WTC11 (cell line): ENCODE measurements around the gene COL3A1.

Experiments used
- CREB1 ChIP-seq: sonication (generic); formaldehyde crosslinking; IDR thresholded peaks from 2 replicates; pipeline ENCODE4 v1.8.0; 2023; ENCODE audit warnings: mild to moderate bottlenecking, missing genetic modification reagents
- FOXK1 ChIP-seq: sonication (generic); formaldehyde crosslinking; IDR thresholded peaks from 2 replicates; pipeline ENCODE4 v1.8.0; 2022; ENCODE audit warnings: mild to moderate bottlenecking, moderate library complexity, missing genetic modification reagents
- JUN ChIP-seq: sonication (generic); formaldehyde crosslinking; IDR thresholded peaks from 2 replicates; pipeline ENCODE4 v1.8.0; 2023; ENCODE audit warnings: mild to moderate bottlenecking, missing genetic modification reagents
- SP1 ChIP-seq: sonication (generic); formaldehyde crosslinking; conservative IDR thresholded peaks from 2 replicates; pipeline ENCODE4 v1.8.1; 2022; ENCODE audit warnings: missing genetic modification reagents
- TCF7 ChIP-seq: sonication (generic); formaldehyde crosslinking; IDR thresholded peaks from 2 replicates; pipeline ENCODE4 v1.8.0; 2022; ENCODE audit warnings: mild to moderate bottlenecking, low read depth, missing genetic modification reagents, moderate library complexity
- ZNF263 ChIP-seq: sonication (generic); formaldehyde crosslinking; IDR thresholded peaks from 2 replicates; pipeline ENCODE4 v1.8.1; 2022; ENCODE audit warnings: low read depth, mild to moderate bottlenecking, moderate library complexity, missing genetic modification reagents
- TF ChIP-seq, protein P1 (sequence below): fragments of 200-600 bp; IDR thresholded peaks from 2 replicates; pipeline ENCODE4 v1.8.0; 2022; ENCODE audit warnings: antibody characterized with exemption
- TF ChIP-seq, protein P2 (sequence below): fragments of 250-450 bp; sonication (Bioruptor Pico); IDR thresholded peaks from 2 replicates; pipeline ENCODE4 v1.9.0; 2021; ENCODE audit warnings: mild to moderate bottlenecking

DNA sequence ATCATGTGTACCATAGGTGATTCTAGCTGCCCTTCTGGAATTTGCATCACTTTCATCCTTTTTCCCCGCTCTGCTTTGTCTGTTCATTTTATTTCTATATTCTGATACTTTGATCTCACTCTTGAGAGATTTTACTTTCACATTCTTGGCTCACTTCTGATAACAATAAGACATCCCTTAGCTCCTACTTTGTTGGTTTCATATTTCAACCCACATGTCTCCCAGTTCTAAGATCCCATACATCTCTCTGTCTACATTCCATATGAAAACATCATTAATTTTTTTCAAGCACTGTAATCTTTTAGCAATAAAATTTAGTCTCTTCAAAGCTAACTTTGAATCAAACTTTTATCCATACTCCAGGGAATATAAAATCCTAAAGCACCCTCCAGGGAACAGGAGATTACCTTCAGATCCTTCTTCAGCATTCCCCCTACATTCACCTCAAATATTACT is 75.6 kb downstream of the COL3A1 start:
- TF ChIP-seq, protein P1, sequence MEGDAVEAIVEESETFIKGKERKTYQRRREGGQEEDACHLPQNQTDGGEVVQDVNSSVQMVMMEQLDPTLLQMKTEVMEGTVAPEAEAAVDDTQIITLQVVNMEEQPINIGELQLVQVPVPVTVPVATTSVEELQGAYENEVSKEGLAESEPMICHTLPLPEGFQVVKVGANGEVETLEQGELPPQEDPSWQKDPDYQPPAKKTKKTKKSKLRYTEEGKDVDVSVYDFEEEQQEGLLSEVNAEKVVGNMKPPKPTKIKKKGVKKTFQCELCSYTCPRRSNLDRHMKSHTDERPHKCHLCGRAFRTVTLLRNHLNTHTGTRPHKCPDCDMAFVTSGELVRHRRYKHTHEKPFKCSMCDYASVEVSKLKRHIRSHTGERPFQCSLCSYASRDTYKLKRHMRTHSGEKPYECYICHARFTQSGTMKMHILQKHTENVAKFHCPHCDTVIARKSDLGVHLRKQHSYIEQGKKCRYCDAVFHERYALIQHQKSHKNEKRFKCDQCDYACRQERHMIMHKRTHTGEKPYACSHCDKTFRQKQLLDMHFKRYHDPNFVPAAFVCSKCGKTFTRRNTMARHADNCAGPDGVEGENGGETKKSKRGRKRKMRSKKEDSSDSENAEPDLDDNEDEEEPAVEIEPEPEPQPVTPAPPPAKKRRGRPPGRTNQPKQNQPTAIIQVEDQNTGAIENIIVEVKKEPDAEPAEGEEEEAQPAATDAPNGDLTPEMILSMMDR, result no peak
- TF ChIP-seq JUN (CRISPR knock-in tag) (no peak), TCF7 (CRISPR knock-in tag) (no peak), FOXK1 (CRISPR knock-in tag) (no peak), CREB1 (no peak), ZNF263 (no peak), SP1 (CRISPR knock-in tag) (no peak)
- TF ChIP-seq, protein P2, sequence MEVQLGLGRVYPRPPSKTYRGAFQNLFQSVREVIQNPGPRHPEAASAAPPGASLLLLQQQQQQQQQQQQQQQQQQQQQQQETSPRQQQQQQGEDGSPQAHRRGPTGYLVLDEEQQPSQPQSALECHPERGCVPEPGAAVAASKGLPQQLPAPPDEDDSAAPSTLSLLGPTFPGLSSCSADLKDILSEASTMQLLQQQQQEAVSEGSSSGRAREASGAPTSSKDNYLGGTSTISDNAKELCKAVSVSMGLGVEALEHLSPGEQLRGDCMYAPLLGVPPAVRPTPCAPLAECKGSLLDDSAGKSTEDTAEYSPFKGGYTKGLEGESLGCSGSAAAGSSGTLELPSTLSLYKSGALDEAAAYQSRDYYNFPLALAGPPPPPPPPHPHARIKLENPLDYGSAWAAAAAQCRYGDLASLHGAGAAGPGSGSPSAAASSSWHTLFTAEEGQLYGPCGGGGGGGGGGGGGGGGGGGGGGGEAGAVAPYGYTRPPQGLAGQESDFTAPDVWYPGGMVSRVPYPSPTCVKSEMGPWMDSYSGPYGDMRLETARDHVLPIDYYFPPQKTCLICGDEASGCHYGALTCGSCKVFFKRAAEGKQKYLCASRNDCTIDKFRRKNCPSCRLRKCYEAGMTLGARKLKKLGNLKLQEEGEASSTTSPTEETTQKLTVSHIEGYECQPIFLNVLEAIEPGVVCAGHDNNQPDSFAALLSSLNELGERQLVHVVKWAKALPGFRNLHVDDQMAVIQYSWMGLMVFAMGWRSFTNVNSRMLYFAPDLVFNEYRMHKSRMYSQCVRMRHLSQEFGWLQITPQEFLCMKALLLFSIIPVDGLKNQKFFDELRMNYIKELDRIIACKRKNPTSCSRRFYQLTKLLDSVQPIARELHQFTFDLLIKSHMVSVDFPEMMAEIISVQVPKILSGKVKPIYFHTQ (CRISPR knock-in tag), result no peak
